Testis (tissue), 2 donors: Measurements from ENCODE around the gene COL9A3.

Experiments used
- POLR2A ChIP-seq: fragments of 450-650 bp; IDR thresholded peaks from one replicate; pipeline ENCODE4 v1.6.1; 2017; ENCODE audit warnings: antibody characterized with exemption, mild to moderate bottlenecking, moderate library complexity
- TF ChIP-seq, protein P1 (sequence below), 3 experiments: fragments of 450-650 bp in 2 of 3; fragments of 200-600 bp in 1 of 3; sonication (generic) in 1 of 3; IDR thresholded peaks; one replicate each; pipeline ENCODE4 v1.5.1; 2016 to 2019; ENCODE audit warnings: antibody characterized with exemption in 3 of 3, mild to moderate bottlenecking in 2 of 3, moderate library complexity in 1 of 3

DNA sequence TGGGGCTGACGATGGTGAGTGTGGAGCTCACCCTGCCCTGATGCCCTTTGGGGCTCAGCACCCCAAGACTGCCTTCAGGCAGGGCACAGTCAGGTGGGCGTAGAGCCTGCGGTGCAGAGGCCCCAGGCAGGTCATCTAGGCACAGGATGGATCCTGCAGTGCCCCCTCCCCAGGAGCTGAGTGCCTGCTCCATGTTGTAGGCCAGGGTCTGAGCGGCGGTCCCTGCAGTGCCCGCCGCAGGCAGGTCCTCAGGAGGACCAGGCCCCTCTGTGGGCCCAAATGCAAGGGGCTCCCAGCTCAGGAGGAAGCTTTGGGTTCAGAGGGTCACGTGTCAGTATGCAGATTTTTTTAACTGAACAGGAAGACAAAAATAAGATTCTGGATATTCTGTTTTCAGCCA lies 17.8 kb upstream of the COL9A3 start:
- no peak for TF ChIP-seq POLR2A
- TF ChIP-seq, protein P1, sequence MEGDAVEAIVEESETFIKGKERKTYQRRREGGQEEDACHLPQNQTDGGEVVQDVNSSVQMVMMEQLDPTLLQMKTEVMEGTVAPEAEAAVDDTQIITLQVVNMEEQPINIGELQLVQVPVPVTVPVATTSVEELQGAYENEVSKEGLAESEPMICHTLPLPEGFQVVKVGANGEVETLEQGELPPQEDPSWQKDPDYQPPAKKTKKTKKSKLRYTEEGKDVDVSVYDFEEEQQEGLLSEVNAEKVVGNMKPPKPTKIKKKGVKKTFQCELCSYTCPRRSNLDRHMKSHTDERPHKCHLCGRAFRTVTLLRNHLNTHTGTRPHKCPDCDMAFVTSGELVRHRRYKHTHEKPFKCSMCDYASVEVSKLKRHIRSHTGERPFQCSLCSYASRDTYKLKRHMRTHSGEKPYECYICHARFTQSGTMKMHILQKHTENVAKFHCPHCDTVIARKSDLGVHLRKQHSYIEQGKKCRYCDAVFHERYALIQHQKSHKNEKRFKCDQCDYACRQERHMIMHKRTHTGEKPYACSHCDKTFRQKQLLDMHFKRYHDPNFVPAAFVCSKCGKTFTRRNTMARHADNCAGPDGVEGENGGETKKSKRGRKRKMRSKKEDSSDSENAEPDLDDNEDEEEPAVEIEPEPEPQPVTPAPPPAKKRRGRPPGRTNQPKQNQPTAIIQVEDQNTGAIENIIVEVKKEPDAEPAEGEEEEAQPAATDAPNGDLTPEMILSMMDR (IDR thresholded peaks at IDR 0.05) = no peak
